GM23338 (cell line): Measurements from ENCODE around the gene MED13L. TPM values are rescaled to one million over a fixed set of nuclear protein-coding genes. Genes with fewer than 3 reads are reported as not detected.

ENCODE experiments used
- ATAC-seq: fragments of 200-7000 bp; cut with Tn5 transposase; 3 replicates; pipeline ENCODE4 v1.9.1; 2020
- DNase-seq: peaks from one replicate; pipeline ENCODE4 v3.0.0-alpha.2; 2015; ENCODE audit warnings: low spot score
- H2AFZ ChIP-seq: fragments of 200-600 bp; sonication (generic); 2 replicates; pipeline ENCODE4 v1.8.0; 2016; ENCODE audit warnings: antibody characterized with exemption, mild to moderate bottlenecking, moderate library complexity
- H3F3A ChIP-seq: fragments of 200-600 bp; sonication (generic); replicated peaks from 2 replicates; pipeline ENCODE4 v1.8.0; 2017; ENCODE audit warnings: antibody characterized with exemption, mixed run types, low read depth
- H3K27ac ChIP-seq: fragments of 200-600 bp; sonication (generic); 2 replicates; pipeline ENCODE4 v1.6.1; 2016; ENCODE audit warnings: low read depth
- H3K27me3 ChIP-seq: fragments of 200-600 bp; sonication (generic); 2 replicates; pipeline ENCODE4 v1.8.0; 2016; ENCODE audit warnings: mild to moderate bottlenecking, mixed run types, moderate library complexity; ENCODE audit not compliant: insufficient read depth
- H3K36me3 ChIP-seq: fragments of 200-600 bp; sonication (generic); 2 replicates; pipeline ENCODE4 v1.8.0; 2016; ENCODE audit warnings: mild to moderate bottlenecking; ENCODE audit not compliant: insufficient read depth
- H3K4me1 ChIP-seq: fragments of 200-600 bp; sonication (generic); 2 replicates; pipeline ENCODE4 v1.8.0; 2016; ENCODE audit warnings: mild to moderate bottlenecking, moderate library complexity; ENCODE audit not compliant: insufficient read depth
- H3K4me2 ChIP-seq: fragments of 200-600 bp; sonication (generic); 2 replicates; pipeline ENCODE4 v1.7.1; 2017; ENCODE audit warnings: mixed run types
- H3K4me3 ChIP-seq: fragments of 200-600 bp; sonication (generic); 2 replicates; pipeline ENCODE4 v1.6.1; 2016; ENCODE audit warnings: mixed run types
- H3K79me2 ChIP-seq: fragments of 200-600 bp; sonication (generic); replicated peaks from 2 replicates; pipeline ENCODE4 v1.8.0; 2017; ENCODE audit warnings: mild to moderate bottlenecking; ENCODE audit not compliant: insufficient read depth
- H3K9me2 ChIP-seq: fragments of 200-600 bp; sonication (generic); 2 replicates; pipeline ENCODE4 v1.8.0; 2017; ENCODE audit not compliant: insufficient read depth
- H4K20me1 ChIP-seq: fragments of 200-600 bp; sonication (generic); replicated peaks from 2 replicates; pipeline ENCODE4 v1.8.0; 2017; ENCODE audit warnings: mild to moderate bottlenecking; ENCODE audit not compliant: insufficient read depth
- H3K27ac Mint-ChIP-seq: 2 replicates; pipeline ENCODE4 v1.8.0; 2020; ENCODE audit warnings: inconsistent platforms, mild to moderate bottlenecking, moderate library complexity, mixed read lengths
- H3K27me3 Mint-ChIP-seq: 3 replicates; pipeline ENCODE4 v1.8.0; 2022; ENCODE audit warnings: low read depth, mild to moderate bottlenecking, moderate library complexity, mixed read lengths, inconsistent platforms; ENCODE audit not compliant: insufficient read depth, poor library complexity
- H3K36me3 Mint-ChIP-seq: 3 replicates; pipeline ENCODE4 v1.8.0; 2021; ENCODE audit warnings: low read depth, mild to moderate bottlenecking, inconsistent platforms, moderate library complexity, mixed read lengths
- H3K4me1 Mint-ChIP-seq: 3 replicates; pipeline ENCODE4 v1.8.0; 2020; ENCODE audit warnings: mild to moderate bottlenecking, inconsistent platforms, mixed read lengths
- H3K4me3 Mint-ChIP-seq: 3 replicates; pipeline ENCODE4 v1.8.0; 2021; ENCODE audit warnings: moderate library complexity, mild to moderate bottlenecking, inconsistent platforms, mixed read lengths
- H3K9me3 Mint-ChIP-seq: 3 replicates; pipeline ENCODE4 v1.8.0; 2020; ENCODE audit warnings: moderate library complexity, mild to moderate bottlenecking, inconsistent platforms, mixed read lengths
- EZH2 ChIP-seq: fragments of 200-600 bp; sonication (generic); IDR thresholded peaks from one replicate; pipeline ENCODE4 v1.8.0; 2017; ENCODE audit warnings: antibody characterized with exemption, mild to moderate bottlenecking, low read depth; ENCODE audit not compliant: unreplicated experiment
- JUNB ChIP-seq: IDR thresholded peaks from one replicate; pipeline ENCODE4 v1.6.1; 2016; ENCODE audit warnings: antibody characterized with exemption; ENCODE audit not compliant: unreplicated experiment
- POLR2AphosphoS5 ChIP-seq: IDR thresholded peaks from 2 replicates; pipeline ENCODE4 v1.6.1; 2016; ENCODE audit warnings: antibody characterized with exemption, low read depth
- STAT1 ChIP-seq: IDR thresholded peaks from one replicate; pipeline ENCODE4 v1.6.1; 2016; ENCODE audit warnings: antibody characterized with exemption; ENCODE audit not compliant: unreplicated experiment
- ZNF331 ChIP-seq: fragments of 250-450 bp; sonication (Bioruptor Pico); IDR thresholded peaks from 2 replicates; pipeline ENCODE4 v1.5.0; 2020; ENCODE audit warnings: low read depth, mild to moderate bottlenecking, moderate library complexity
- polyA plus RNA-seq: library from polyadenylated mRNA; unstranded; fragments of >200 nt; fragmentation: Nextera tagmentation; extraction: Ambion mirVana; gene quantifications from 2 replicates; pipeline ENCODE4 v1.2.1, GENCODE V29; 2016
- total RNA-seq: library from RNA; depleted of rRNA; stranded (reverse); fragments of >200 nt; shearing (Covaris generic); gene quantifications from 2 replicates; pipeline ENCODE4 v1.2.3, GENCODE V29; 2014
- TF ChIP-seq, protein P1 (sequence below): IDR thresholded peaks from 2 replicates; pipeline ENCODE4 v1.6.1; 2016; ENCODE audit warnings: antibody characterized with exemption
- TF ChIP-seq, protein P2 (sequence below): IDR thresholded peaks from one replicate; pipeline ENCODE4 v1.6.1; 2018; ENCODE audit warnings: antibody characterized with exemption; ENCODE audit not compliant: unreplicated experiment
- TF ChIP-seq, protein P3 (sequence below): fragments of 250-450 bp; sonication (Bioruptor Pico); IDR thresholded peaks from 2 replicates; pipeline ENCODE4 v1.5.0; 2020; ENCODE audit warnings: mild to moderate bottlenecking, moderate library complexity

The MED13L gene
- total and polyA plus RNA-seq, 2 experiments from 2014 or later, result 20.9 to 73.6 TPM

DNA sequence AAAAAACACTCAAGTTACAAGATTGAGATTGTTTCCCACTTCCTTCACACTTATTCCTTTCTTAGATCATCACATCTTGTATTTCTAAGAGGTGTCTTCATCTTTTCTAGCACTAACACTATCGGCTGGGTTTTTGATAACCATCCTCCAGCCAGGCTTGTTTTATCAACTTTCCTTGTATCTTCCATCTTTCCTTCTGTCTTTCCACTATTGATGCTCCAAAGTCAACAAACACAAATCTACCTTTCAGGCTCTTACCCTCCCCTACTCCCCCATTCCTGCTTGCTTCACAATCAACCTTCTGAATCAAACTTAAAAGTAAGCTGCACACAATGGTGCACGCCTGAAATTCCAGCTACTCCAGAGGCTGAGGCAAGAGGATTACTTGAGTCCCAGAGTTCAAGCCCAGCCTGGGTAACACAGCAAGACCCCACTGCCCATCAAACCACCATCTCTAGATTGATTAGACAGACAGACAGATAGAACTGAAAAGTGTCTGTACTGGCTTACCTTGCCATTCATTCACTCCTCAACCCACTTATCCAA lies 12.9 kb downstream of the MED13L start:
- peak; percentile 18 for DNase-seq
- no peaks in the 10 kb centered on the region for H3K9me3 Mint-ChIP-seq
- no peak overlapping the region for H3K27ac ChIP-seq

More for the DNA sequence above, 12.9 kb downstream of the MED13L start:
- Histone ChIP-seq H3K4me3 (no peak overlapping the region), H3K36me3 (no peaks in the 10 kb centered on the region), H2AFZ (no peak overlapping the region), H3K4me1 (peaks cover 50% of the 10 kb centered on the region), H3K79me2 (peaks cover 100% of the 10 kb centered on the region), H3K9me2 (no peaks in the 10 kb centered on the region), H4K20me1 (peaks cover 34% of the 10 kb centered on the region), H3F3A (no peaks in the 10 kb centered on the region), H3K4me2 (no peak overlapping the region), H3K27me3 (no peaks in the 10 kb centered on the region)
- Mint-ChIP-seq H3K36me3 (no peaks in the 10 kb centered on the region), H3K4me3 (no peak overlapping the region), H3K27ac (peak overlapping the region; percentile 28), H3K27me3 (no peaks in the 10 kb centered on the region), H3K4me1 (peaks cover 39% of the 10 kb centered on the region)
- no peak for ATAC-seq
- TF ChIP-seq, protein P1, sequence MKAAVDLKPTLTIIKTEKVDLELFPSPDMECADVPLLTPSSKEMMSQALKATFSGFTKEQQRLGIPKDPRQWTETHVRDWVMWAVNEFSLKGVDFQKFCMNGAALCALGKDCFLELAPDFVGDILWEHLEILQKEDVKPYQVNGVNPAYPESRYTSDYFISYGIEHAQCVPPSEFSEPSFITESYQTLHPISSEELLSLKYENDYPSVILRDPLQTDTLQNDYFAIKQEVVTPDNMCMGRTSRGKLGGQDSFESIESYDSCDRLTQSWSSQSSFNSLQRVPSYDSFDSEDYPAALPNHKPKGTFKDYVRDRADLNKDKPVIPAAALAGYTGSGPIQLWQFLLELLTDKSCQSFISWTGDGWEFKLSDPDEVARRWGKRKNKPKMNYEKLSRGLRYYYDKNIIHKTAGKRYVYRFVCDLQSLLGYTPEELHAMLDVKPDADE, result no peak
- TF ChIP-seq STAT1, result no peak
- TF ChIP-seq, protein P2, sequence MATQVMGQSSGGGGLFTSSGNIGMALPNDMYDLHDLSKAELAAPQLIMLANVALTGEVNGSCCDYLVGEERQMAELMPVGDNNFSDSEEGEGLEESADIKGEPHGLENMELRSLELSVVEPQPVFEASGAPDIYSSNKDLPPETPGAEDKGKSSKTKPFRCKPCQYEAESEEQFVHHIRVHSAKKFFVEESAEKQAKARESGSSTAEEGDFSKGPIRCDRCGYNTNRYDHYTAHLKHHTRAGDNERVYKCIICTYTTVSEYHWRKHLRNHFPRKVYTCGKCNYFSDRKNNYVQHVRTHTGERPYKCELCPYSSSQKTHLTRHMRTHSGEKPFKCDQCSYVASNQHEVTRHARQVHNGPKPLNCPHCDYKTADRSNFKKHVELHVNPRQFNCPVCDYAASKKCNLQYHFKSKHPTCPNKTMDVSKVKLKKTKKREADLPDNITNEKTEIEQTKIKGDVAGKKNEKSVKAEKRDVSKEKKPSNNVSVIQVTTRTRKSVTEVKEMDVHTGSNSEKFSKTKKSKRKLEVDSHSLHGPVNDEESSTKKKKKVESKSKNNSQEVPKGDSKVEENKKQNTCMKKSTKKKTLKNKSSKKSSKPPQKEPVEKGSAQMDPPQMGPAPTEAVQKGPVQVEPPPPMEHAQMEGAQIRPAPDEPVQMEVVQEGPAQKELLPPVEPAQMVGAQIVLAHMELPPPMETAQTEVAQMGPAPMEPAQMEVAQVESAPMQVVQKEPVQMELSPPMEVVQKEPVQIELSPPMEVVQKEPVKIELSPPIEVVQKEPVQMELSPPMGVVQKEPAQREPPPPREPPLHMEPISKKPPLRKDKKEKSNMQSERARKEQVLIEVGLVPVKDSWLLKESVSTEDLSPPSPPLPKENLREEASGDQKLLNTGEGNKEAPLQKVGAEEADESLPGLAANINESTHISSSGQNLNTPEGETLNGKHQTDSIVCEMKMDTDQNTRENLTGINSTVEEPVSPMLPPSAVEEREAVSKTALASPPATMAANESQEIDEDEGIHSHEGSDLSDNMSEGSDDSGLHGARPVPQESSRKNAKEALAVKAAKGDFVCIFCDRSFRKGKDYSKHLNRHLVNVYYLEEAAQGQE, result no peak
- TF ChIP-seq, protein P3, sequence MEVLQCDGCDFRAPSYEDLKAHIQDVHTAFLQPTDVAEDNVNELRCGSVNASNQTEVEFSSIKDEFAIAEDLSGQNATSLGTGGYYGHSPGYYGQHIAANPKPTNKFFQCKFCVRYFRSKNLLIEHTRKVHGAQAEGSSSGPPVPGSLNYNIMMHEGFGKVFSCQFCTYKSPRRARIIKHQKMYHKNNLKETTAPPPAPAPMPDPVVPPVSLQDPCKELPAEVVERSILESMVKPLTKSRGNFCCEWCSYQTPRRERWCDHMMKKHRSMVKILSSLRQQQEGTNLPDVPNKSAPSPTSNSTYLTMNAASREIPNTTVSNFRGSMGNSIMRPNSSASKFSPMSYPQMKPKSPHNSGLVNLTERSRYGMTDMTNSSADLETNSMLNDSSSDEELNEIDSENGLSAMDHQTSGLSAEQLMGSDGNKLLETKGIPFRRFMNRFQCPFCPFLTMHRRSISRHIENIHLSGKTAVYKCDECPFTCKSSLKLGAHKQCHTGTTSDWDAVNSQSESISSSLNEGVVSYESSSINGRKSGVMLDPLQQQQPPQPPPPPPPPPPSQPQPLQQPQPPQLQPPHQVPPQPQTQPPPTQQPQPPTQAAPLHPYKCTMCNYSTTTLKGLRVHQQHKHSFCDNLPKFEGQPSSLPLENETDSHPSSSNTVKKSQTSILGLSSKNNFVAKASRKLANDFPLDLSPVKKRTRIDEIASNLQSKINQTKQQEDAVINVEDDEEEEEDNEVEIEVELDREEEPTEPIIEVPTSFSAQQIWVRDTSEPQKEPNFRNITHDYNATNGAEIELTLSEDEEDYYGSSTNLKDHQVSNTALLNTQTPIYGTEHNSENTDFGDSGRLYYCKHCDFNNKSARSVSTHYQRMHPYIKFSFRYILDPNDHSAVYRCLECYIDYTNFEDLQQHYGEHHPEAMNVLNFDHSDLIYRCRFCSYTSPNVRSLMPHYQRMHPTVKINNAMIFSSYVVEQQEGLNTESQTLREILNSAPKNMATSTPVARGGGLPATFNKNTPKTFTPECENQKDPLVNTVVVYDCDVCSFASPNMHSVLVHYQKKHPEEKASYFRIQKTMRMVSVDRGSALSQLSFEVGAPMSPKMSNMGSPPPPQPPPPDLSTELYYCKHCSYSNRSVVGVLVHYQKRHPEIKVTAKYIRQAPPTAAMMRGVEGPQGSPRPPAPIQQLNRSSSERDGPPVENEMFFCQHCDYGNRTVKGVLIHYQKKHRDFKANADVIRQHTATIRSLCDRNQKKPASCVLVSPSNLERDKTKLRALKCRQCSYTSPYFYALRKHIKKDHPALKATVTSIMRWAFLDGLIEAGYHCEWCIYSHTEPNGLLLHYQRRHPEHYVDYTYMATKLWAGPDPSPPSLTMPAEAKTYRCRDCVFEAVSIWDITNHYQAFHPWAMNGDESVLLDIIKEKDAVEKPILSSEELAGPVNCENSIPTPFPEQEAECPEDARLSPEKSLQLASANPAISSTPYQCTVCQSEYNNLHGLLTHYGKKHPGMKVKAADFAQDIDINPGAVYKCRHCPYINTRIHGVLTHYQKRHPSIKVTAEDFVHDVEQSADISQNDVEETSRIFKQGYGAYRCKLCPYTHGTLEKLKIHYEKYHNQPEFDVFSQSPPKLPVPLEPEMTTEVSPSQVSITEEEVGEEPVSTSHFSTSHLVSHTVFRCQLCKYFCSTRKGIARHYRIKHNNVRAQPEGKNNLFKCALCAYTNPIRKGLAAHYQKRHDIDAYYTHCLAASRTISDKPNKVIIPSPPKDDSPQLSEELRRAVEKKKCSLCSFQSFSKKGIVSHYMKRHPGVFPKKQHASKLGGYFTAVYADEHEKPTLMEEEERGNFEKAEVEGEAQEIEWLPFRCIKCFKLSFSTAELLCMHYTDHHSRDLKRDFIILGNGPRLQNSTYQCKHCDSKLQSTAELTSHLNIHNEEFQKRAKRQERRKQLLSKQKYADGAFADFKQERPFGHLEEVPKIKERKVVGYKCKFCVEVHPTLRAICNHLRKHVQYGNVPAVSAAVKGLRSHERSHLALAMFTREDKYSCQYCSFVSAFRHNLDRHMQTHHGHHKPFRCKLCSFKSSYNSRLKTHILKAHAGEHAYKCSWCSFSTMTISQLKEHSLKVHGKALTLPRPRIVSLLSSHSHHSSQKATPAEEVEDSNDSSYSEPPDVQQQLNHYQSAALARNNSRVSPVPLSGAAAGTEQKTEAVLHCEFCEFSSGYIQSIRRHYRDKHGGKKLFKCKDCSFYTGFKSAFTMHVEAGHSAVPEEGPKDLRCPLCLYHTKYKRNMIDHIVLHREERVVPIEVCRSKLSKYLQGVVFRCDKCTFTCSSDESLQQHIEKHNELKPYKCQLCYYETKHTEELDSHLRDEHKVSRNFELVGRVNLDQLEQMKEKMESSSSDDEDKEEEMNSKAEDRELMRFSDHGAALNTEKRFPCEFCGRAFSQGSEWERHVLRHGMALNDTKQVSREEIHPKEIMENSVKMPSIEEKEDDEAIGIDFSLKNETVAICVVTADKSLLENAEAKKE (CRISPR knock-in tag), result no peak
- TF ChIP-seq JUNB, result no peak
- TF ChIP-seq POLR2AphosphoS5, result no peak
- no peak for TF ChIP-seq EZH2
- TF ChIP-seq ZNF331 (CRISPR knock-in tag), result no peak
